Neural cell (in vitro differentiated cells): ENCODE results near the gene ACTR10. TPM values are rescaled to one million over a fixed set of nuclear protein-coding genes. Genes with fewer than 3 reads are reported as not detected.

Experiments used
- H2AFZ ChIP-seq: fragments of 200-600, 300-800 bp; sonication (generic), shearing (Covaris generic); 2 replicates; pipeline ENCODE4 v1.6.0; 2014; ENCODE audit warnings: low read depth, mild to moderate bottlenecking, antibody characterized with exemption, low read length, moderate library complexity
- H3F3A ChIP-seq: fragments of 200-600 bp; shearing (Covaris generic); 2 replicates; pipeline ENCODE4 v1.6.1; 2016; ENCODE audit warnings: mild to moderate bottlenecking, moderate library complexity, mixed read lengths, antibody characterized with exemption, low read length; ENCODE audit not compliant: insufficient read depth, poor library complexity, severe bottlenecking
- H3K27ac ChIP-seq: fragments of 200-600, 300-800 bp; sonication (generic), shearing (Covaris generic); 2 replicates; pipeline ENCODE4 v1.5.1; 2014; ENCODE audit warnings: mild to moderate bottlenecking, low read length, moderate library complexity
- H3K27me3 ChIP-seq: fragments of 300-800, 200-600 bp; sonication (generic), shearing (Covaris generic); 2 replicates; pipeline ENCODE4 v1.6.0; 2014; ENCODE audit warnings: mild to moderate bottlenecking, low read depth, low read length, moderate library complexity; ENCODE audit not compliant: insufficient read depth
- H3K36me3 ChIP-seq: fragments of 300-800, 200-600 bp; sonication (generic), shearing (Covaris generic); 2 replicates; pipeline ENCODE4 v1.5.1; 2014; ENCODE audit warnings: mild to moderate bottlenecking, antibody characterized with exemption, low read length, moderate library complexity; ENCODE audit not compliant: insufficient read depth
- H3K4me2 ChIP-seq: fragments of 300-800, 200-600 bp; sonication (generic), shearing (Covaris generic); 2 replicates; pipeline ENCODE4 v1.6.0; 2014; ENCODE audit warnings: mild to moderate bottlenecking, low read length
- H3K4me3 ChIP-seq: fragments of 300-800, 200-600 bp; sonication (generic), shearing (Covaris generic); 2 replicates; pipeline ENCODE4 v1.5.1; 2014; ENCODE audit warnings: mild to moderate bottlenecking, low read length, moderate library complexity
- H3K79me2 ChIP-seq: fragments of 200-600 bp; shearing (Covaris generic); replicated peaks from 2 replicates; pipeline ENCODE4 v1.6.0; 2014; ENCODE audit warnings: mild to moderate bottlenecking, low read length, moderate library complexity; ENCODE audit not compliant: insufficient read depth
- H3K9ac ChIP-seq: fragments of 300-800, 200-600 bp; sonication (generic), shearing (Covaris generic); 2 replicates; pipeline ENCODE4 v1.6.1; 2016; ENCODE audit warnings: mild to moderate bottlenecking, low read length, mixed read lengths
- H3K9me2 ChIP-seq: fragments of 200-600 bp; shearing (Covaris generic); 2 replicates; pipeline ENCODE4 v1.6.1; 2016; ENCODE audit warnings: mild to moderate bottlenecking, low read length, mixed read lengths; ENCODE audit not compliant: insufficient read depth
- H3K9me3 ChIP-seq: fragments of 200-600, 300-800 bp; sonication (generic), shearing (Covaris generic); 2 replicates; pipeline ENCODE4 v1.6.1; 2016; ENCODE audit warnings: mild to moderate bottlenecking, mixed run types, low read length, moderate library complexity, mixed read lengths
- H4K20me1 ChIP-seq: fragments of 200-600 bp; shearing (Covaris generic); 2 replicates; pipeline ENCODE4 v1.6.1; 2016; ENCODE audit warnings: mild to moderate bottlenecking, mixed run types; ENCODE audit not compliant: insufficient read depth
- CTCF ChIP-seq: fragments of 450-650 bp; IDR thresholded peaks from 2 replicates; pipeline ENCODE4 v1.5.1; 2014; ENCODE audit warnings: antibody characterized with exemption, mild to moderate bottlenecking, moderate library complexity; ENCODE audit not compliant: poor library complexity, severe bottlenecking
- EP300 ChIP-seq: fragments of 450-650 bp; conservative IDR thresholded peaks from 2 replicates; pipeline ENCODE4 v1.6.1; 2014; ENCODE audit warnings: antibody characterized with exemption, mild to moderate bottlenecking, moderate library complexity; ENCODE audit not compliant: poor library complexity, severe bottlenecking
- EZH2 ChIP-seq: fragments of 200-600, 300-800 bp; shearing (Covaris generic), sonication (generic); IDR thresholded peaks from 2 replicates; pipeline ENCODE4 v1.6.1; 2014; ENCODE audit warnings: antibody characterized with exemption, low read length, borderline replicate concordance, mild to moderate bottlenecking; ENCODE audit not compliant: insufficient read depth, poor library complexity, severe bottlenecking
- MXI1 ChIP-seq: fragments of 450-650 bp; conservative IDR thresholded peaks from 2 replicates; pipeline ENCODE4 v1.6.1; 2014; ENCODE audit warnings: antibody characterized with exemption, mild to moderate bottlenecking; ENCODE audit not compliant: poor library complexity, severe bottlenecking
- POLR2AphosphoS5 ChIP-seq: IDR thresholded peaks from 2 replicates; pipeline ENCODE4 v1.6.1; 2012
- RAD21 ChIP-seq: fragments of 450-650 bp; conservative IDR thresholded peaks from 2 replicates; pipeline ENCODE4 v1.6.1; 2014; ENCODE audit warnings: antibody characterized with exemption, mild to moderate bottlenecking, moderate library complexity
- REST ChIP-seq: IDR thresholded peaks from 2 replicates; pipeline ENCODE4 v1.6.1; 2012; ENCODE audit warnings: borderline replicate concordance
- SMC3 ChIP-seq: fragments of 450-650 bp; conservative IDR thresholded peaks from 2 replicates; pipeline ENCODE4 v1.6.1; 2014; ENCODE audit warnings: antibody characterized with exemption, mild to moderate bottlenecking, moderate library complexity; ENCODE audit not compliant: poor library complexity
- TAF1 ChIP-seq: IDR thresholded peaks from 2 replicates; pipeline ENCODE4 v1.6.1; 2012; ENCODE audit warnings: low read depth
- polyA plus RNA-seq: library from polyadenylated mRNA; depleted of rRNA; stranded (reverse); fragments of >200 nt; gene quantifications from 2 replicates; pipeline ENCODE4 v1.2.3, GENCODE V29; 2014

Gene ACTR10
- polyA plus RNA-seq, 1 donor from 2014 or later: 401 TPM

GRCh38 chr14:58215191-58215914 lies 15.4 kb downstream of the ACTR10 start:
- Histone ChIP-seq H3K79me2 (no peaks in the 10 kb centered on the region), H3K36me3 (peaks cover 10% of the 10 kb centered on the region), H4K20me1 (no peaks in the 10 kb centered on the region), H3K27ac (no peak overlapping the region), H3K9me3 (no peaks in the 10 kb centered on the region), H3F3A (no peaks in the 10 kb centered on the region), H3K27me3 (no peaks in the 10 kb centered on the region), H3K9me2 (no peaks in the 10 kb centered on the region), H3K9ac (no peak overlapping the region), H3K4me3 (no peak overlapping the region), H3K4me2 (no peak overlapping the region), H2AFZ (no peak overlapping the region)
- no peak for TF ChIP-seq CTCF

- H3F3A ChIP-seq: no peaks in the 10 kb centered on the region
- H2AFZ ChIP-seq: no peak overlapping the region
- H3K27me3 ChIP-seq: no peaks in the 10 kb centered on the region
- TF ChIP-seq REST: no peak
- TF ChIP-seq EZH2: no peak
- TF ChIP-seq POLR2AphosphoS5: no peak
- H3K9me3 ChIP-seq: no peaks in the 10 kb centered on the region
- H3K27ac ChIP-seq: no peak overlapping the region
- peaks cover 10% of the 10 kb centered on the region for H3K36me3 ChIP-seq
- no peaks in the 10 kb centered on the region for H3K79me2 ChIP-seq
- no peaks in the 10 kb centered on the region for H3K9me2 ChIP-seq
- no peaks in the 10 kb centered on the region for H4K20me1 ChIP-seq
- H3K9ac ChIP-seq: no peak overlapping the region
- H3K4me2 ChIP-seq: no peak overlapping the region
- H3K4me3 ChIP-seq: no peak overlapping the region
Observed at GRCh38 chr14:58216544-58216943, 16.6 kb downstream of the ACTR10 start.

- no peaks in the 10 kb centered on the region for H3K36me3 ChIP-seq
- no peaks in the 10 kb centered on the region for H3K9me3 ChIP-seq
- H3K27me3 ChIP-seq: no peaks in the 10 kb centered on the region
- TF ChIP-seq REST: no peak
- TF ChIP-seq TAF1: no peak
- no peak for TF ChIP-seq EZH2
- TF ChIP-seq SMC3: no peak
- no peak for TF ChIP-seq CTCF
- TF ChIP-seq POLR2AphosphoS5: no peak
- no peak for TF ChIP-seq RAD21
- TF ChIP-seq MXI1: no peak
- TF ChIP-seq EP300: no peak
- no peak overlapping the region for H3K27ac ChIP-seq
- H3K9me2 ChIP-seq: no peaks in the 10 kb centered on the region
- no peak overlapping the region for H2AFZ ChIP-seq
- no peaks in the 10 kb centered on the region for H4K20me1 ChIP-seq
- H3F3A ChIP-seq: no peaks in the 10 kb centered on the region
- no peak overlapping the region for H3K4me3 ChIP-seq
- no peaks in the 10 kb centered on the region for H3K79me2 ChIP-seq
- no peak overlapping the region for H3K9ac ChIP-seq
- H3K4me2 ChIP-seq: no peak overlapping the region
Observed at GRCh38 chr14:58227096-58227819, 27.3 kb downstream of the ACTR10 start.
